NCI-H446 treated with DMSO at 0.1 percent for 48 hours (cell line): ENCODE results near the gene CPO.
"Not testable (repeated sequence)": the region's sequence is repeated elsewhere in the genome, so short reads cannot be mapped to it uniquely, and the experiment has no call there.

ENCODE experiments used
- DNase-seq: peaks from one replicate; lab custom pipeline; 2025; lab: John Stamatoyannopoulos, UW

Gene CPO, protein sequence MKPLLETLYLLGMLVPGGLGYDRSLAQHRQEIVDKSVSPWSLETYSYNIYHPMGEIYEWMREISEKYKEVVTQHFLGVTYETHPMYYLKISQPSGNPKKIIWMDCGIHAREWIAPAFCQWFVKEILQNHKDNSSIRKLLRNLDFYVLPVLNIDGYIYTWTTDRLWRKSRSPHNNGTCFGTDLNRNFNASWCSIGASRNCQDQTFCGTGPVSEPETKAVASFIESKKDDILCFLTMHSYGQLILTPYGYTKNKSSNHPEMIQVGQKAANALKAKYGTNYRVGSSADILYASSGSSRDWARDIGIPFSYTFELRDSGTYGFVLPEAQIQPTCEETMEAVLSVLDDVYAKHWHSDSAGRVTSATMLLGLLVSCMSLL

DNA sequence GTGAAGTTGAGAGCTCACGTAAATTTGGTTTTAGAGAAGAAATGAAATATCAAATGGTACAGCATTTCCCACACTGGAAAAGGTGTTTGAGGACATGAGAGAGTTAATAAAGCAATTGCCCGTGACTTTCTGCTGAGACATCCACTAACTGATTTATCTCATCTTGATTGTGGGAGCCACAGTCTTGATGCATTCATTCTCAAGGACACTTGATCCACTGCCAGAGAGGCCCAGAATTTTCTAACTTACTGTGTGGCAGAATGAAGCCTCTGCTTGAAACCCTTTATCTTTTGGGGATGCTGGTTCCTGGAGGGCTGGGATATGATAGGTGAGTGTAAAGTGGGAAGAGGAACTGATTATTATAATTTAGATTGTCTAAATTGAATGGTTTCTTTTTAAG lies at the start of gene CPO:
Gene CPO, plus strand, starts transcription at position 179 of the 400 bp plus-strand sequence. Its CDS starts 82 bp downstream, at position 261.
- no peak for DNase-seq

DNA sequence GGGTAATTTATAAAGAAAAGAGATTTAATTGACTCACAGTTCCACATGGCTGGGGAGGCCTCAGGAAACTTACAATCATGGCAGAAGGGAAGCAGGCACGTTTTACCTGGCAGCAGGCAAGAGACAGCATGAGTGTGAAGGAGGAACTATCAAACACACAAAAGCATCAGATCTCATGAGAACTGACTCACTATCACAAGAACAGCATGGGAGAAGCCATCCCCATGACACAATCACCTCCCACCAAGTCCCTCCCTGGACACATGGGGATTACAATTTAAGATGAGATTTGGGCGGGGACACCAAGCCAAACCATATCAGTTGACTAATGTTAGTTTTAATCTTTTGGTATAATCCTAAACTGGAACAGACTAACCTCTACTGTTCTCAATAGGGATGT lies 49.1 kb upstream of the CPO start:
- no peak for DNase-seq

DNA sequence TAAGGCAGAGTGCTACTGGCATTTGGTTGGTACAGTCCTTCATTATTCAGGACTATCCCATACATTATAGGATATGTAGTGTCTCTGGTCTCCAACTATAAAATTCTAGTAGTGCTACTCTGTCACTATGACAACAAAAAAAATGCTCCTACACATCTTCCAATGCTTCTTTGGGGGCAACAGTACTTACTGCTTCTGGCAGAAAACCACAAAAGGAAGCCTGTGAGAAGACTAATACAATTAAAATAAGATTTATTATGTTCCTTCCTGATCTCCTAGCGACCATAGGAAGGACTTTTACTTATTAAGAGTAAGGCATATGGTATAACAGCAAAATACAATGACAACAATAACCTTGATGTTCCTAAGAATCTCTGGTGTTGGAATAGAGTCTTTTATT lies 48.4 kb upstream of the CPO start:
- DNase-seq, result no peak

DNA sequence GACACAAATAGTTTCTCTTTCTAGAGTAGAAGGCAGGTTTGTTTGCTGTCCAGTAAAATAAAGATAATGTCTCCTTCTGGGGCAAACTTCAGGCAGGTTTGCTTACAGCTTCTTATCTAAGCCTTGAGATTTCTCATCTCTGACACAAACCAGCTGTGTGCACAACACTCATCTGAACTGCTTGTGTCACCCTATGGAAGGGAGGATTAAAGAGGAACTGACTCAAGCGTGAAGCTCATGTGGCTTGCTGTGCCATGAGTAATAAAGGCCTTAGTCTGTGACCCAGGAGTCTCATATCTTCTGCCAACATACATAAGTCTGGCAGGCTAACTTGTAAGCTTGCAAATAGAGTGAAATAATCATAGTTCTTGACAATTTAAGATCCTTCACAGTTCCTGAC lies 24.2 kb upstream of the CPO start:
- DNase-seq, result peak; percentile 59

DNA sequence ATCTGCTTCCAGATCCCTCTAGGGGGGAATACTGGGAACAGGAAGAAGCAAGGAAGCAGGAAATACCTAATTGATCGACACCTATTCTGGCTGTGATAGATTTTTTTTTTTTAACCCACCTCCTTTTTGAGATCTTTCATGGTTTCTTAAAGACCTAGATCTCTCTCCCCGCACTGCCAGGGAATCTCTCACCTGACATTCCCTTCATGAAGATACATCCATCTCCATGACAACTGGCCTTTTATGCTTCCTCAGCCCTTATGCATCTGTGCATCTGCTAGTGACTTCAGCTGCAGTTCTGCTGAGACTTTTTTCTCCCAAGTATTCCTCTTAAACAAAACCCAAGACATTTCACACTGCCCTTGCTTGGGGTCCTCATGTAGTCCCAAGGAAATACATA lies 21.1 kb upstream of the CPO start:
- no peak for DNase-seq

DNA sequence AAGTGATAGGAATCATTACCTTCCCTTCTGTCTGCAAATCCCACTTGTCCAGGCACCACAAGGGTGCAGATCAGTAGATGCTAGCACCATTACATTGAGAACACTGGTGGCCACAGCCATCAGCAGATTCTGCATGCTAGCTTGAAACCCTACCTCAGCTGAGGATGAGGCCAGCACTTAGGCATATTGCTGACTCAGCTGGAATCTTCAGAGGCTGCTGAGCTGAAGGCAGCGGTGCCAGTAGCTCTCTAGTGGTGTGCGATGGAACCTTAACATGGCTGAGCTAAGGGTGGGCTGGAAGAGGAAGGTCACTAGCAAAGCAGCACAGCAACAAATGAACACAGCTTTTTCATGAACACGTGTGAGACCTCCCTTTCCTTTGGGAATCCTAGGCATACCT lies 19.0 kb upstream of the CPO start:
- DNase-seq, result no peak

DNA sequence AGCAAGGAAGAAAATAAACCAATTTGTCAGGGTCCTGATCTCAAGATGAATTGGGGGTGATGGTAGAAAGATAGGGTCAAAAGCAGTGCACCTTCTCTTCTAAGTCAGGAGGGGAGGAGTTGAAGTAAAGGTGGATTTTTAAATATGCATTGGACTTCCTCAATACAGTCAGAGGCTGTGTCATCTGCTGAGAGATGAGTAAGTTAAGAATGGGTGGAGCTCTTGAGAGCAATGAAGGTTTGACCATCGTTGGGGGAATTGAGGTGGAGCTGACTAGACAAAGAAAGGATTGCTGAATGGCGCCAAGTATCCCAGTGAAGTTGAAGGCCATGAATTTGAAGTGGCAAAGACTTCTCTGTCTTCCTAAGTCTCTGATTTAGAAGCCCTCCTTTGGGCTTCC lies 18.4 kb upstream of the CPO start:
- no peak for DNase-seq

DNA sequence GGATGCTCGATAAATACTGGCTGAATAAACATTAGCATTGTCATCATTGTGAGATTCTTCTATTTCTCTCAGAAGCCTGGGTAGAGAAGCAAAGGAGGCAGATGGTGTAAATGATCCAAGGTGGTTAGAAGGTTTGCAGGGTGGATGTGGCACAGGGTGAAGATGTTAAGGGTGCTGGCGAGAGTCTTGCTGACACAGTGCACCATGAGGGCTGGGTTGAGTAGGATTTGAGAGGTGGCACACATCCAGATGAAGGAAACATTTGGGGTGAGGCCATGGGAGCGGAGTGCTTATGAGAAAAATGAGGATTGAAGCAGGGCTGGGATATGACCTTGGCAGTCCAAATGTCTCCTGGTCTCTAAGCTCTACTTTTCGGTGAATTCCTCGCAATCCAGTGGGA lies 17.8 kb upstream of the CPO start:
- DNase-seq, result no peak

DNA sequence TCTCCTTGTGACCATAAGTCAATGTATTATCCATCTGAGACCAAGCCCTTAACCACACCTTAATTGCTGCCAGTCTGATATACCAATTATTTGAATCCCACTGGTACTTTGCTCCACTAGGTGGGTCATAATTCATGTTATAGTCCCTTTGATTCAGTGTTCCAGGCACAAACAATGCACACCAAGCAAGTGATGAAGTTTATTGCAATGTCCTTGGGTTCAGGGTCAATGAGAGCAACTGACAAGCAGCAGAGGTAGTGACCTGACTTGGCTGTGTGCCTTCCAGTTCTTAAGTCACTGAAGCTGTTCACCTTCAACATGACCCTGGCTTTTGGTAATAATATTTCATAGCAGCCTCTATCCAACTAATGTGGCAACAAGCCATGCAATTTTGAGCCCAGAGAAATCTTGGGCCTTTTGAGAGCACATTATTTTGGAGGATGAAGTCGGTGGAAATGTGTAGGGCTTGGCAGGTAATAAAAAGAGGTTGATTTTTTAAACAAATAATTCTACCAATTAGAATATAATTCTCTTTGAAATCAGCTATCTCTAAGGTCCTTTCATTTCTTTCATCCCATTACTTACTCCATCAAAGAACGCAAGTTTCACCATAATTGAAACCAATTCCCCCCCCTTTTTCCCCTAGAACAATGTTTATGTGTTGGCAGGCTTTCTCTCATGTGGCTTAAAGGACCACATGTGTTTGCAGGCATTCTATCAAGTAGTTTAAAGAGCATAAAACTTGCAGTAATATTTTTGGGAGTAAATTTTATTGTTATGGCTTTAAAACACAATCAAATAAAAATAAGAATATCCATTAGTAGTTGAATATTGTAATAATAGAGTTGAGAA lies 3.1 kb upstream of the CPO start:
- no peak for DNase-seq

DNA sequence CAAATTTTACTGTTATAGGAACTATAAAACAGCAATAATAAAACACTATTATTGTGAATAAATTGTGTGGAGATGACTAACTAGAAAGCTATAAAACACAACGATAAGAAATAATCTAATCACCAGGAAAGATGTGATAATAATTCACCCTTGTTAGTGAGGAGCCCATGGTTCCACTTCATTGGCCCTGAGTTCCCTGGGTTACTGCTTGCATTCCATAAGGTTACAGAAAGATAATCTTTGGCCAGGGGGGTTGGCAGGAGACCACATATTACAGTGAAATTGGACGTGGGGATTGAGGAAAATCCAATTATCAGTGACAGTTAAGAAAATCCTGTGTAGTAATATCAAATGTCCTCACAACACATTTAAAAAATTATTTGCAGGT lies 2.5 kb upstream of the CPO start:
- DNase-seq, result peak; percentile 17

DNA sequence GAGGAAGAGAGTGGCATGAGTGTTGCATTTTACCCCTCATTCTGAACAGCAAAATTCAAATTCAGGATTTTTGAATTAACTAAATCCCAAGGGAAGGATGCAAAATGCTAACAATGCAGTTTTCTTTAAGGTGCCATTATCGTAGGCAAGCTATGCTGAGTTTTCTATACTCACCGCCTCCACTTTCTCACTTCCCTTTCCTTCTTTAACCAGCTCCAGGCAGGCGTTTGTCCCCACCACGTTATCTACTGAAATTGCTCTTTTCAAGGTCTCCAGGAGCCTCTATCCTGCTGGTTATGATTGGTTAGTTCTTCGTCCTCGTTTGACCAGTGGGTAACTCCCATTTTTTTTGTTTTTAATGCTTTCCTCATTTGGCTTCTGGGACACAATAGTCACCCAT lies 1.8 kb upstream of the CPO start:
- DNase-seq, result no peak

DNA sequence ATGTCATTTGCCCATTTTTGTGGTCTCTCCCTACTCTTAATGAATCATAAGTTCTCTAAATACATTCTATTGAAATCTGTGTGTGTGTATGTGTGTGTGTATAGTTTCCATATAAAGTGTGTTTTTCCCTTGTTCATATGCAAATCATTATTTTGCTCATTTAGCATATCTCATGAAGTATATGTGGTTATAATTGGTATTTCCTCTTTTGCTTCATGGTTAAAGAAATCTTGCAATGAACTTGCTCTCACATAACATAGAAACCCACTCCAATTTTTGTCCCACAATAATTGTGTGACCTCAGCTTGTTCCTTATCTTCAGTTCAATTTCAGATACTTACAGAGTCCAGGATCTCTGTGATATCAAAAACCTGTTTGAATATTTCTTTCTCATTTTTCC lies 1.2 kb downstream of the CPO start:
- no peak for DNase-seq

DNA sequence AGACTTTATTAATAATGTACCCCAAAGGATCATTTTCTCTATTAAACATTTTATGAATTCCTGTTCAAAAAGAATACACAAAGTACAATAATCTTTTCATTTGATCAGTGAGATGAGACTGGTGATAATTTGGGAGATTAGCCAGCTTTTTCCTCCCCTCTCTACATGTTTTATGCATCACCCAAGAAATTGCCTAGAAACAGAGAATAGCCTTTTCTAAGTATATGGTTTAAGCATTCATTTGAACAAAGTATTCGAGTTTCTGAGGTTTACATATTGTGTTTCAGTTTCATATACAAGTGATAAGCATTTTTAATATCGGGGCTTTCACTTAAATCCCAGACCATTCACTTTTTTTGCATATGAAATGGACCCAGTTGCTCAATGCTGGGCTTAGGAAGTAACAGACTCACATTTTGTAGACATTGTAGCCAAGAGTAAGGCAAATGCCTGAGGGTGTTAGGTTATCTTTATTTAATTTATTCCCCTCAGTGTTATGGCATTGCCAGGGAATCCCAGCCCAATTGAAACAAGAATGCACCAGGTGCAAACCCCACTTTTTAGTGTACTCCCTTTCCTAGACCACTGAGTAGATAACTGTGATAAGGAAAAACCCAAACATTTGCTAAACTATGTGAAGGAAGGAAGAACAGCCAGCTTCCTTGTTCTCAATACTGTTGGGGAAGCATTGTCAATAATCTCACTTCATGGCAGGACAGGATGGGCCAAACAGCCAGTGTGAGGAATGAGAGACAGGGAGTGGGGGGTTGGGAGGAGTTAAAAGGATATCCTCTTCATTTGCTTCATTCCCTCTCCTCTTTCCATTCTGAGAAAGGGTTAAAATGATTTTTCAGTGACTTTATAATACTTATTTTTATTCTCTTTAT lies 3.5 kb downstream of the CPO start:
- DNase-seq, result no peak

DNA sequence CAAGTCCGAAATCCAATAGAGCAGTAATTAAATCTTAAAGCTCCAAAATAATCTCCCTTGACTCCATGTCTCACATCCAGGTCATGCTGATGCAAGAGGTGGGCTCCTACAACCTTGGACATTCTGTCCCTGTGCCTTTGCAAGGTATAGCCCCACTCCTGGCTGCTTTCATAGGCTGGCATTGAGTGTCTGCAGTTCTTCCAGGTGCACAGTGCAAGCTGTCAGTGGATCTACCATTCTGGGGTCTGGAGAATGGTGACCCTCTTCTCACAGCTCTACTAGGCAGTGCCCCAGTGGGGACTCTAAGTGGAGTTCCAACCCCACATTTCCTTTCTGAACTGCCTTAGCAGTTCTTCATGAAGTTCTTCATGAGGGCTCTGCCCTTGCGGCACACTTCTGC lies 14.1 kb downstream of the CPO start:
- DNase-seq, result not testable (repeated sequence)

DNA sequence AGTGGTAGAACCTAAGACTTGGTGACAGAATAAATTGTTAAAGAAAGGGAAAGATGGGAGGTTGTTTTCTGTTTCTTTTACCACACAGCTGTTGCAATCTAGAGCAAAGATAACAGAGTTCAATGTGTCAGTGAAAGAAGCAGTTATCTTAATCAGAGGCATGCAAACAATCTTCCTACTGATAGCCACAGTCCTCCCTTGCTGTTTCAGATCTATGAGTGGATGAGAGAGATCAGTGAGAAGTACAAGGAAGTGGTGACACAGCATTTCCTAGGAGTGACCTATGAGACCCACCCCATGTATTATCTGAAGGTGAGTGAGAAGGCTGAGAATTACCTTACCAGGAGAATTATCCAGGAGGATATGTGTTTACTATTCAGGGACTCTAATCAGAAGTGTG lies 15.9 kb downstream of the CPO start:
- no peak for DNase-seq

DNA sequence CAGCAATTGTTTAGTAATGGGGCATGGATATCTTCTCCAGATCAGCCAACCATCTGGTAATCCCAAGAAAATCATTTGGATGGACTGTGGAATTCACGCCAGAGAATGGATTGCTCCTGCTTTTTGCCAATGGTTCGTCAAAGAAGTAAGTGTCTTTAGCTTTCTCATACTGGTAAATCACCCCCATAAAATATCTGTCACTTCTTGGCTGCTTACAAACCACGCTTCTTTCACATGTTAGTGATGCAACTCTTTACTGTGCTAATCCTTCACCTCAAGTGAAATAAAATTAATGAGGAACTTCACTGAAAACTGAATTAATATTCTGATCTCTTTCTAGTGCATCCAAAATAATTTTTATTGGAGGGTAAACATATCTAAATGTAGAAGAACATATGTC lies 18.9 kb downstream of the CPO start:
- DNase-seq, result peak; percentile 78

DNA sequence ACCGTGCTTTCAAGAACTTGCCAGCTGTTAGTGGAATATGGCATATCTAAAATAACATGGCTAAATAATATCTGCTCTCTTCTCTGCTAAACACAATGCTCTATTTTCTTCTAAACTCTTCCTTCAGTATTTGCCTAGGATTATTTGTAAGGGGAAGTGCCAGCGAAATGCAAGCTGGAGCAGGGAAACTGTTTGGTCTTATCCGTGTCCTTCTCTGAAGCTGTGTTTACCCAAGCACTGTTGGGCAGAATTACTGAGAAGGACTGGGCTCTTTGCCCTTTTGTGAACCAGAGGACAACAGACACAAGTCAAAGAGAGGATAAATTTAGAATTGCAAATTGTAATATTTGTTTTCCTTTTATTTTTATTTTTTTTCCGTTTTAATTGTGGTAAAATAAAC lies 23.6 kb downstream of the CPO start:
- DNase-seq, result peak; percentile 43

DNA sequence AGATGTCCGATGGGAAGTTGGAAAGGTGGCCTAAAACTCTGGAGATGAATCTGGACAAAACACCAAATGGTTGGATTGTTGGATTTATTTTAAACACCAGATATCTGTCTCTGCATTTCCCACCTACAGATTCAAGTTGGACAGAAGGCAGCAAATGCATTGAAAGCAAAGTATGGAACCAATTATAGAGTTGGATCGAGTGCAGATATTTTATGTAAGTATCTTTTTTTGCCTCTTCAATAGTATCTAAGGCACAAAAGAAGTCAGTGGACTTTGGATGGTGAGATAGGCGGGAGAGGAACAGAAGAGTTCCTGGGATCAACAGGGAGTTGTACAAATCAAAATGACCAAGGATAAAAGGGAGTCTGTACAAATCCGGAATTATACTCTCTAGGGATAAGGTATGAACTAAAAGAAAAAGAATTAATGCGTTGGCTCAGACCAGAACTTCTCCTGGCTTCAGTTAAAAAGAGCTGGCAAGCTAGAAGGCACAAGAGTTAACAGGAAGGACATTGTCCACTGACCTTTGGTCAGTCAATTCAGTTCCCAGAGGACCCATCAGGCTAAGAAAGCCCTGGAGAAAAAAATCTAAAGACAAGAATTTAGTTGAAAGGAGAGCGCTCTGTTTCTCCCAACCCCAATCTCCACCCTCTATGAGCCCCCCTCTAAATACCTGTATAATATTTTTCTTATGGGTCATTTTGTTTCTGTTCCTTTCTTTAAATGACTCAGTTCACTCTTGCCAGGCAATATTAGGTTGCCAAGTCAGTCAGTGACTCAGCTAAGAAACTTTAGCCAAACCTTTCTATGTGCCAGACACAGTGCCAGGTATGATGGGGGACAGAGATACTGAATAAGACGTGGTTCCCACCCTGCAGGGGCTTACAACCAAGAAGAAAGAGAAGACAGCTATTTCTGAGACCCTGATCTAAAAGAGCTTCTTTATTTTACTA lies 29.1 kb downstream of the CPO start:
- DNase-seq, result peak; percentile 20

DNA sequence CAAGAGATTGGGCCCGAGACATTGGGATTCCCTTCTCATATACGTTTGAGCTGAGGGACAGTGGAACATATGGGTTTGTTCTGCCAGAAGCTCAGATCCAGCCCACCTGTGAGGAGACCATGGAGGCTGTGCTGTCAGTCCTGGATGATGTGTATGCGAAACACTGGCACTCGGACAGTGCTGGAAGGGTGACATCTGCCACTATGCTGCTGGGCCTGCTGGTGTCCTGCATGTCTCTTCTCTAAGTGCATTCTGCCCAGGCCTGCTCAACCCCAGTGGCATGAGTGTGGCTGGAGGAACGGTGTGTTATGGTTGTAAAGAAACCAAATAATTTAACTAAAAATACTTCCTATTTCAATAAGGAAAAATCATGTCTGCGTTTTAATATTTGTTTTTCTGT lies 29.9 kb downstream of the CPO start:
- DNase-seq, result no peak

DNA sequence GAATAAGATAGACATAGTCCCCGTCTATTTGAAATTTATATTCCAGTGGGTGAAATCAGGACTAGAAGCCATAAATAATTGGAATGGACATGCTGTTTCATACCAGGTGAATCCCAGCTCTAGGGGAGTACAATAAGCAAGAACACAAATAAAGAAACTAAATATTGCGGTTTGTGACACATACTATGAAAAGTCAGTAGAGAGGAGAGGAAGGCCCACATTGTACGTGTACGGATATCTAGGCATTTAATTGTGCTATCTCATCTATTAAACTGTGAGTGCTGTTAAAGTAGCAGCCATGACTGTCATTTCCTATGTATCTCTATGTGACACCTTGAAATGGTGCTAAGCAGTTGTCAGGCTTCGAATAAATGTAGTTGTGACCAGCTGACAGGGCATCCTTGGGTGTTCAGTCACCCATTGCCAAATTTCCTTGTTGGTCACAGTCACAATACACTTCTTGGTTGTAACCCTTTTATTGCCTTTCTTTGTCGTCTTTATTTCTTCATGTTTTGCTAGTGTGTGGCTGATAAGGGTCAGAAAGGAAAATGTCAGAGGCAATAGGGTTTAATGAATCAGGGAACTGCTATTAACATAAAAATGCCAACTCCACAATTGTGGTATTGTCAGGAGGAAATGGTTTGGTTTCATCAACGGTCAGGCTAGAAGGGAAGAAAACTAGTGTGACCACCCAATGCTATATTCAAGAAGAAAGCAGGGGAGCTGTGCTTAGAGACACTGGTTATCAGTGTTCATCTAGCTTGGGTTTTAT lies 31.5 kb downstream of the CPO start:
- no peak for DNase-seq

DNA sequence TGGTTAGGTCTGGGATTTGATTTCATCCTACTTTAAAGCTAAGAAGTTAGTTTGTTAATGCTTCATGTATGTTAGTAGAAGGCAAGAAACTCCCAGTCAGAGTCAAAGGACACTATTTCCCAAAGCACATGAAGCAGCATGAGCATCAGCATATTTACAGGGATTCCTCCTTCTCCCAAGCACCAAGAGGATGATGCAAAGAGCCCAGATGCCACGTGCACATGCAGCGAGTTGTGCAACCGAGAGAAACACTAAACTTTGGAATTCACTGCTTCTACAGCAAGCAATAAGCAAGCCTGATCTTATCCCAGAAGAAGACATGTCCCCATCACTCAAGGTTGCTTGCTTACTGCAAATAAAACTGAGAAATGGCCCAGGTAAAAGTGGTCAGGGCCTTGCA lies 32.5 kb downstream of the CPO start:
- no peak for DNase-seq
